ENCODE results near the gene SLC6A1. TPM values are rescaled to one million over a fixed set of nuclear protein-coding genes. Genes with fewer than 3 reads are reported as not detected.

SLC6A1 gene
- total RNA-seq, 1 experiment from 2014 or later: not detected

DNA sequence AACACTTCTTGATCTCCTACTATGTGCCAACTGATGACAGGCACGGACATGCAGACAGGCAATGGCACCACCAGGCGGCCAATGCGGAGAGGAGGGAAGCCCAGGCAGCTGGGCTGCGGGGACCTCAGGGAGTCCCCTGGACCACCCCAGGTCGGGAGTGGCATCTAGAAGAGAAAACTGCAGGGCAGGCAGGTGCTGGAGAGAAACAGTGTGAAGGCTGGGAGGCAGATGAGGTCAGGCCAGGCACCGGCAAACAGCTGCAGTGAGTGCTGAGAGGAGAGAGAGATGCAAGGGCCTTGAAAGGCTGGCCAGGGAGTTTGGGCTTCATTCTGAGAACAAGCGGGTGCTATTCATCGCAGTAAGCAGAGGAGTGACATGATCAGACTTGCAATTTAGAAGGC lies 29.1 kb downstream of the SLC6A1 start (continued):
- TF ChIP-seq YY1 (IDR thresholded peaks at IDR 0.05; ENCODE audit: extremely low read depth, insufficient replicate concordance, low read depth, low read length) (no peak), SIN3A (IDR thresholded peaks at IDR 0.05; ENCODE audit: low read depth) (no peak)
- TF ChIP-seq, protein P1, sequence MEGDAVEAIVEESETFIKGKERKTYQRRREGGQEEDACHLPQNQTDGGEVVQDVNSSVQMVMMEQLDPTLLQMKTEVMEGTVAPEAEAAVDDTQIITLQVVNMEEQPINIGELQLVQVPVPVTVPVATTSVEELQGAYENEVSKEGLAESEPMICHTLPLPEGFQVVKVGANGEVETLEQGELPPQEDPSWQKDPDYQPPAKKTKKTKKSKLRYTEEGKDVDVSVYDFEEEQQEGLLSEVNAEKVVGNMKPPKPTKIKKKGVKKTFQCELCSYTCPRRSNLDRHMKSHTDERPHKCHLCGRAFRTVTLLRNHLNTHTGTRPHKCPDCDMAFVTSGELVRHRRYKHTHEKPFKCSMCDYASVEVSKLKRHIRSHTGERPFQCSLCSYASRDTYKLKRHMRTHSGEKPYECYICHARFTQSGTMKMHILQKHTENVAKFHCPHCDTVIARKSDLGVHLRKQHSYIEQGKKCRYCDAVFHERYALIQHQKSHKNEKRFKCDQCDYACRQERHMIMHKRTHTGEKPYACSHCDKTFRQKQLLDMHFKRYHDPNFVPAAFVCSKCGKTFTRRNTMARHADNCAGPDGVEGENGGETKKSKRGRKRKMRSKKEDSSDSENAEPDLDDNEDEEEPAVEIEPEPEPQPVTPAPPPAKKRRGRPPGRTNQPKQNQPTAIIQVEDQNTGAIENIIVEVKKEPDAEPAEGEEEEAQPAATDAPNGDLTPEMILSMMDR (IDR thresholded peaks at IDR 0.05 in 2 of 3, conservative IDR thresholded peaks at IDR 0.05 in 1 of 3; ENCODE audit: borderline replicate concordance in 1 of 3, insufficient read depth in 1 of 3, low read depth in 2 of 3, low read length in 2 of 3): no peak

DNA sequence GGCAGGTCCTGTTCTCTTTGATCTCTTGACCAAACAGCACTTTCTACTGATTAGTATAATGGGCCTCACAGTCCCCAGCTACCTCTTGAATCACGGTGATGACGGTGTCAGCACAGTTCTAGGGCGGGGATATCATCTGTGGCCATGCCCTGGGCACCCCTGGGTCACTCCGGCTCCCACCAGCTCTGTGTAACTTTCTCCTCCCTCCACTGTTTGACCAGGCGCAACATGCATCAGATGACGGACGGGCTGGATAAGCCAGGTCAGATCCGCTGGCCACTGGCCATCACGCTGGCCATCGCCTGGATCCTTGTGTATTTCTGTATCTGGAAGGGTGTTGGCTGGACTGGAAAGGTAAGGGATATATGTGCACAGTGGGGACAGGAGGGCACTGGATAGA lies 29.6 kb downstream of the SLC6A1 start:
- no peak for ATAC-seq
- no peak overlapping the region for H2AFZ ChIP-seq (ENCODE audit: low read depth, low read length, poor library complexity, severe bottlenecking)
- no peaks in the 10 kb centered on the region for H3K4me1 ChIP-seq (ENCODE audit: control insufficient read depth in 1 of 2, insufficient read depth in 2 of 2, low read length in 2 of 2)
- H3K27ac ChIP-seq (ENCODE audit: low read depth, low read length): no peak overlapping the region
- CTCF ChIA-PET: no interaction called here
- H3K9me2 ChIP-seq (ENCODE audit: insufficient read depth): no peaks in the 10 kb centered on the region
- no peak overlapping the region for H3K9ac ChIP-seq (ENCODE audit: low read length)
- no peak for DNase-seq (ENCODE audit: low read depth, low spot score)
- POLR2A ChIA-PET: no interaction called here
- no peaks in the 10 kb centered on the region for H4K20me1 ChIP-seq (ENCODE audit: insufficient read depth)
- RAD21 ChIA-PET (ENCODE audit: low non-redundant PET in 1 of 2, low total read pairs in 2 of 2, uncharacterized antibody in 2 of 2, unreplicated experiment in 2 of 2): no interaction called here
- H3K36me3 ChIP-seq (ENCODE audit: control insufficient read depth in 1 of 2, insufficient read depth in 2 of 2, low read length in 2 of 2): no peaks in the 10 kb centered on the region
- intact Hi-C loops (cut with micrococcal nuclease): no loop called here
- no TSS peak for BruUV-seq (replicated peaks)
- H3K9me3 ChIP-seq (ENCODE audit: control insufficient read depth in 1 of 2, insufficient read depth in 1 of 2, low read depth in 1 of 2, low read length in 2 of 2): no peaks in the 10 kb centered on the region
- no peak for TF ChIP-seq YY1 (IDR thresholded peaks at IDR 0.05; ENCODE audit: extremely low read depth, insufficient replicate concordance, low read depth, low read length)
- TF ChIP-seq ELF1 (IDR thresholded peaks at IDR 0.05; ENCODE audit: borderline replicate concordance, low read depth): no peak
- H3K4me2 ChIP-seq (ENCODE audit: low read length): no peak overlapping the region
- no peak overlapping the region for H3K4me3 ChIP-seq (replicated peaks in 1 of 2; ENCODE audit: low read depth in 1 of 2, low read length in 2 of 2)
- H3K27me3 ChIP-seq (ENCODE audit: insufficient read depth, low read length): peaks cover 43% of the 10 kb centered on the region
- no peaks in the 10 kb centered on the region for H3K79me2 ChIP-seq (ENCODE audit: insufficient read depth, low read length)

DNA sequence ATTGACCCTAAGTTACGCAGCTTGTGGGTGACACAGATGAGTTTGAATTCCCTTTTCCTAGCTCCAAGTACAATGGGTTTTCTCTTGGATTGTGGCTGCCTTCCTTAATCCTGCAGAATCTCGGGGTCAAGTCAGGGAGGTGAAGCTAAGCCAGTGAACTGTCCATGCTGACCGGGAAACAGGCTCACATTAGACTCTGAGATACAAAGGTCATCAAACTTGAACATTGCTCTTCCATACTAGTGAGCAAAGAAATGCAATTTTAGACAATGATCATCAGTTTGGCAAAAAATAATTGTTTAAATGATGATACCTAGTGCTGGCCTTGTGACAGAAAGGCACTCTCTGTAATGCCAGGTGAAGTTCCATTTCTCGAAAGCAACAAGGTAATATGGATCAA lies 31.6 kb downstream of the SLC6A1 start:
- TF ChIP-seq, protein P2, sequence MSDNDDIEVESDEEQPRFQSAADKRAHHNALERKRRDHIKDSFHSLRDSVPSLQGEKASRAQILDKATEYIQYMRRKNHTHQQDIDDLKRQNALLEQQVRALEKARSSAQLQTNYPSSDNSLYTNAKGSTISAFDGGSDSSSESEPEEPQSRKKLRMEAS (IDR thresholded peaks at IDR 0.05): no peak
- no peak for TF ChIP-seq JUND (IDR thresholded peaks at IDR 0.05)
- TF ChIP-seq, protein P3, sequence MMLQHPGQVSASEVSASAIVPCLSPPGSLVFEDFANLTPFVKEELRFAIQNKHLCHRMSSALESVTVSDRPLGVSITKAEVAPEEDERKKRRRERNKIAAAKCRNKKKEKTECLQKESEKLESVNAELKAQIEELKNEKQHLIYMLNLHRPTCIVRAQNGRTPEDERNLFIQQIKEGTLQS (IDR thresholded peaks at IDR 0.05): no peak
- TF ChIP-seq, protein P4, sequence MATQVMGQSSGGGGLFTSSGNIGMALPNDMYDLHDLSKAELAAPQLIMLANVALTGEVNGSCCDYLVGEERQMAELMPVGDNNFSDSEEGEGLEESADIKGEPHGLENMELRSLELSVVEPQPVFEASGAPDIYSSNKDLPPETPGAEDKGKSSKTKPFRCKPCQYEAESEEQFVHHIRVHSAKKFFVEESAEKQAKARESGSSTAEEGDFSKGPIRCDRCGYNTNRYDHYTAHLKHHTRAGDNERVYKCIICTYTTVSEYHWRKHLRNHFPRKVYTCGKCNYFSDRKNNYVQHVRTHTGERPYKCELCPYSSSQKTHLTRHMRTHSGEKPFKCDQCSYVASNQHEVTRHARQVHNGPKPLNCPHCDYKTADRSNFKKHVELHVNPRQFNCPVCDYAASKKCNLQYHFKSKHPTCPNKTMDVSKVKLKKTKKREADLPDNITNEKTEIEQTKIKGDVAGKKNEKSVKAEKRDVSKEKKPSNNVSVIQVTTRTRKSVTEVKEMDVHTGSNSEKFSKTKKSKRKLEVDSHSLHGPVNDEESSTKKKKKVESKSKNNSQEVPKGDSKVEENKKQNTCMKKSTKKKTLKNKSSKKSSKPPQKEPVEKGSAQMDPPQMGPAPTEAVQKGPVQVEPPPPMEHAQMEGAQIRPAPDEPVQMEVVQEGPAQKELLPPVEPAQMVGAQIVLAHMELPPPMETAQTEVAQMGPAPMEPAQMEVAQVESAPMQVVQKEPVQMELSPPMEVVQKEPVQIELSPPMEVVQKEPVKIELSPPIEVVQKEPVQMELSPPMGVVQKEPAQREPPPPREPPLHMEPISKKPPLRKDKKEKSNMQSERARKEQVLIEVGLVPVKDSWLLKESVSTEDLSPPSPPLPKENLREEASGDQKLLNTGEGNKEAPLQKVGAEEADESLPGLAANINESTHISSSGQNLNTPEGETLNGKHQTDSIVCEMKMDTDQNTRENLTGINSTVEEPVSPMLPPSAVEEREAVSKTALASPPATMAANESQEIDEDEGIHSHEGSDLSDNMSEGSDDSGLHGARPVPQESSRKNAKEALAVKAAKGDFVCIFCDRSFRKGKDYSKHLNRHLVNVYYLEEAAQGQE (IDR thresholded peaks at IDR 0.05; ENCODE audit: low read depth): no peak
- TF ChIP-seq ELF1 (IDR thresholded peaks at IDR 0.05; ENCODE audit: borderline replicate concordance, low read depth): no peak
- TF ChIP-seq EZH2phosphoT487 (IDR thresholded peaks at IDR 0.05; ENCODE audit: borderline replicate concordance): no peak
- TF ChIP-seq POLR2A (IDR thresholded peaks at IDR 0.05; ENCODE audit: borderline replicate concordance, extremely low read depth, insufficient read depth, insufficient read length): no peak
- Histone ChIP-seq H3K27ac (ENCODE audit: low read depth, low read length) (no peak overlapping the region), H3K9me3 (ENCODE audit: control insufficient read depth in 1 of 2, insufficient read depth in 1 of 2, low read depth in 1 of 2, low read length in 2 of 2) (no peaks in the 10 kb centered on the region), H3K27me3 (ENCODE audit: insufficient read depth, low read length) (peaks cover 43% of the 10 kb centered on the region), H3K4me3 (replicated peaks in 1 of 2; ENCODE audit: low read depth in 1 of 2, low read length in 2 of 2) (no peak overlapping the region), H3K9ac (ENCODE audit: low read length) (no peak overlapping the region), H3K4me1 (ENCODE audit: control insufficient read depth in 1 of 2, insufficient read depth in 2 of 2, low read length in 2 of 2) (no peaks in the 10 kb centered on the region), H3K4me2 (ENCODE audit: low read length) (no peak overlapping the region), H4K20me1 (ENCODE audit: insufficient read depth) (no peaks in the 10 kb centered on the region), H3K79me2 (ENCODE audit: insufficient read depth, low read length) (no peaks in the 10 kb centered on the region), H3K9me2 (ENCODE audit: insufficient read depth) (no peaks in the 10 kb centered on the region), H3K36me3 (ENCODE audit: control insufficient read depth in 1 of 2, insufficient read depth in 2 of 2, low read length in 2 of 2) (no peaks in the 10 kb centered on the region), H2AFZ (ENCODE audit: low read depth, low read length, poor library complexity, severe bottlenecking) (no peak overlapping the region)
- ChIA-PET RAD21 (ENCODE audit: low non-redundant PET in 1 of 2, low total read pairs in 2 of 2, uncharacterized antibody in 2 of 2, unreplicated experiment in 2 of 2) (no interaction called here), CTCF (no interaction called here), POLR2A (no interaction called here)
- DNase-seq (ENCODE audit: low read depth, low spot score): no peak
- no peak for ATAC-seq
- intact Hi-C loops (cut with micrococcal nuclease): no loop called here
- BruUV-seq (replicated peaks): no TSS peak

Data from HCT116 (cell line).